Measurements from ENCODE around the gene ACTN1.

GRCh38 chr14:68926236-68926635 is 52.9 kb downstream of the ACTN1 start:
- no peak; the same call in 1 of the 2 replicates for TF ChIP-seq CTCF (conservative IDR thresholded peaks at IDR 0.05)
- no peak for TF ChIP-seq ZFX (IDR thresholded peaks at IDR 0.05)
